ENCODE results near the gene LCN2. TPM values are rescaled to one million over a fixed set of nuclear protein-coding genes. Genes with fewer than 3 reads are reported as not detected.

LCN2 gene
- total RNA-seq, 1 donor from 2014 or later = not detected

DNA sequence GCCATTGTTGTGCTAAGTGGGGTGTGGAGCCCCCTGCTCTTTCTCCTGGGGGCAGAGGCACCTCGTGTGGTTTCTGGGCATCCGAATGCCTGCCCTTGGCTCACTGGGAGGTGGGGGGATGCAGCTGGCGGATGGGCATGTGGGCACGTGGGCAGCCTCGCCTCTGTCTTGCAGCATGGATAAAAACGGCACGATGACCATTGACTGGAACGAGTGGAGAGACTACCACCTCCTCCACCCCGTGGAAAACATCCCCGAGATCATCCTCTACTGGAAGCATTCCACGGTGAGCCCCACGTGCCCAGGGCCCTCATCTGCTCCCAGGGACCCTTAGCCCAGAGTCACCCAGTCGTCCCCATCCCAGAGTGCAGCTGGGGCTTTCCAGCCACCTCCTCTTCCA is 47.1 kb upstream of the LCN2 start:
- H3K4me3 ChIP-seq = peak overlapping the region; percentile 13
- H3K27me3 ChIP-seq (ENCODE audit: low read depth) = no peaks in the 10 kb centered on the region
- peaks cover 60% of the 10 kb centered on the region for H3K36me3 ChIP-seq
- peaks cover 64% of the 10 kb centered on the region for H3K4me1 ChIP-seq
- peak overlapping the region; percentile 96 for H3K27ac ChIP-seq (replicated peaks)
- intact Hi-C loops (cut with micrococcal nuclease) = no loop called here
- DNase-seq = no peak
- no peaks in the 10 kb centered on the region for H3K9me3 ChIP-seq (replicated peaks)
- TF ChIP-seq, protein P1, sequence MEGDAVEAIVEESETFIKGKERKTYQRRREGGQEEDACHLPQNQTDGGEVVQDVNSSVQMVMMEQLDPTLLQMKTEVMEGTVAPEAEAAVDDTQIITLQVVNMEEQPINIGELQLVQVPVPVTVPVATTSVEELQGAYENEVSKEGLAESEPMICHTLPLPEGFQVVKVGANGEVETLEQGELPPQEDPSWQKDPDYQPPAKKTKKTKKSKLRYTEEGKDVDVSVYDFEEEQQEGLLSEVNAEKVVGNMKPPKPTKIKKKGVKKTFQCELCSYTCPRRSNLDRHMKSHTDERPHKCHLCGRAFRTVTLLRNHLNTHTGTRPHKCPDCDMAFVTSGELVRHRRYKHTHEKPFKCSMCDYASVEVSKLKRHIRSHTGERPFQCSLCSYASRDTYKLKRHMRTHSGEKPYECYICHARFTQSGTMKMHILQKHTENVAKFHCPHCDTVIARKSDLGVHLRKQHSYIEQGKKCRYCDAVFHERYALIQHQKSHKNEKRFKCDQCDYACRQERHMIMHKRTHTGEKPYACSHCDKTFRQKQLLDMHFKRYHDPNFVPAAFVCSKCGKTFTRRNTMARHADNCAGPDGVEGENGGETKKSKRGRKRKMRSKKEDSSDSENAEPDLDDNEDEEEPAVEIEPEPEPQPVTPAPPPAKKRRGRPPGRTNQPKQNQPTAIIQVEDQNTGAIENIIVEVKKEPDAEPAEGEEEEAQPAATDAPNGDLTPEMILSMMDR (IDR thresholded peaks at IDR 0.05; ENCODE audit: borderline replicate concordance) = no peak

DNA sequence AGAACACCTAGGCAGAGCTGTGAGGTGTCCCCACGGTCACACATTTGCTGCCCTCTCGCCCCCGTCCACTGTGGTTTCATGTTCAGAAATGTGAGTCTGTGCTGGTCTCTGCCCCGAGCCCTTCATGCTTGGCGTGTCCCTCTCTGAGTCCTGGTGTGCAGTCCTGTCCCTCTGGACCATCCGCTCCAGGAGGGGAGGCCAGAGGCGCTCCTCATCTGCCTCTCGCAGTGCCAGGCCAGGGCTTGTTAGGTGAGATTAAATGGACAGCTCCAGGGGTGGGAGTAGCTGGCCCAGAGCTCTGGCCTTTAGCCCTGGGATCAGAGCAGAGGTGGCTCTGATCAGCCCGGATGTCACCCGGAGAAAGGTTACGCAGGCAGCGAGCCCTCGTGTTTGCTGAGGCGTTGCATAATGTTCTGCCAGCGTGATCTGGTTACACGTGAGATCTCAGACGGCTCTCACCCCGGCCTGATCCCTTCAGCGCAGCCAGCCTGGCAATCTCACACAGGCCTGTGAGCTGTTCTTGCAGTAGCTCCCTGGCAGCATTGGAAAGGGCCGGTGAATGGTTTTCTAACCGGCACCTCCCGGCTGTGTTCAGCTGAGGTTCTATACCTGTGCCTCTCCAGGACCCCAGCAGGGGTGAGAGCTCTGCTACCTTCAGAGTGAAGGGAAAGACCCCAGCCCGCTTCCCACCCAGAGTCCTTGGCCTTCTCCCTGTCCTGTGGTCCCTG is 46.2 kb upstream of the LCN2 start:
- TF ChIP-seq, protein P1 (IDR thresholded peaks at IDR 0.05; ENCODE audit: borderline replicate concordance) = no peak
- Histone ChIP-seq H3K4me1 (peaks cover 59% of the 10 kb centered on the region), H3K4me3 (no peak overlapping the region), H3K9me3 (replicated peaks) (no peaks in the 10 kb centered on the region), H3K27me3 (ENCODE audit: low read depth) (no peaks in the 10 kb centered on the region), H3K27ac (replicated peaks) (no peak overlapping the region), H3K36me3 (peaks cover 69% of the 10 kb centered on the region)
- DNase-seq = no peak
- intact Hi-C loops (cut with micrococcal nuclease) = no loop called here

DNA sequence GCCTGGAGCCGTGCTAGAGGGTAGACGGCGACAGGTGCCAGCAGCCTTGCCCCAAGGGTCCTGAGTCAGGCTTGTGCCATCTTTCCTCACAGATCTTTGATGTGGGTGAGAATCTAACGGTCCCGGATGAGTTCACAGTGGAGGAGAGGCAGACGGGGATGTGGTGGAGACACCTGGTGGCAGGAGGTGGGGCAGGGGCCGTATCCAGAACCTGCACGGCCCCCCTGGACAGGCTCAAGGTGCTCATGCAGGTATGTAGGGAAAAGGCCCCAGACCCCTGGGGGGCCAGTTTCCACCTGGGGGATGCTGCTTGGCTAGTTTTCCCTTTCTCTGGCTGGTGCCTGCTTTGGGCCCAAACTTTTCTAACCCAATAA is 45.7 kb upstream of the LCN2 start:
- Histone ChIP-seq H3K27ac (replicated peaks) (no peak overlapping the region), H3K27me3 (ENCODE audit: low read depth) (no peaks in the 10 kb centered on the region), H3K9me3 (replicated peaks) (no peaks in the 10 kb centered on the region), H3K36me3 (peaks cover 74% of the 10 kb centered on the region), H3K4me3 (no peak overlapping the region), H3K4me1 (peaks cover 56% of the 10 kb centered on the region)
- TF ChIP-seq, protein P1 (IDR thresholded peaks at IDR 0.05; ENCODE audit: borderline replicate concordance) = no peak
- DNase-seq = no peak
- intact Hi-C loops (cut with micrococcal nuclease) = no loop called here

DNA sequence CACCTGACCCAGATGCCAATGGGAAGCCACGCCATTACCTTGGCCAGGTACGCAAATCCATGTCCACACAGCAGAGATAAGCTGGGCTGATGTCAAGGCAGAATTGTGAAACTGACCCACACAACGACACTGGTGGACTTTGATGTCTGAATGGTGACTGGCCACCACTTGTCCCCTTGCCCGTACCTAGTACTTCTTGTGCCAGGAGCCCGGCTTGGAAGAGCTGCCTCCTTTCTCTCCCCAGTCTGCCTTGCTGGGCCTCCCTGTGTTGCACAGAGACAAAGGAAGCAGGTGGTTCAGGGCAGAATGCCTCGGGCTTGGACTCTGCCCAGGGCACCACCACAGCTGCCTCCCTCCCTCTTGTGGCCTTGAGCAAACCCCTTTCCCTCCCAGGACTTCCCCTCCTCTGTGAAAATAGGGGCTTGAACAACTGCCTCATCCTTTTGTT is 45.1 kb upstream of the LCN2 start:
- H3K36me3 ChIP-seq = peaks cover 80% of the 10 kb centered on the region
- intact Hi-C loops (cut with micrococcal nuclease) = no loop called here
- TF ChIP-seq, protein P1 (IDR thresholded peaks at IDR 0.05; ENCODE audit: borderline replicate concordance) = no peak
- H3K4me3 ChIP-seq = no peak overlapping the region
- no peaks in the 10 kb centered on the region for H3K27me3 ChIP-seq (ENCODE audit: low read depth)
- H3K4me1 ChIP-seq = peaks cover 56% of the 10 kb centered on the region
- no peaks in the 10 kb centered on the region for H3K9me3 ChIP-seq (replicated peaks)
- DNase-seq = no peak
- H3K27ac ChIP-seq (replicated peaks) = no peak overlapping the region

DNA sequence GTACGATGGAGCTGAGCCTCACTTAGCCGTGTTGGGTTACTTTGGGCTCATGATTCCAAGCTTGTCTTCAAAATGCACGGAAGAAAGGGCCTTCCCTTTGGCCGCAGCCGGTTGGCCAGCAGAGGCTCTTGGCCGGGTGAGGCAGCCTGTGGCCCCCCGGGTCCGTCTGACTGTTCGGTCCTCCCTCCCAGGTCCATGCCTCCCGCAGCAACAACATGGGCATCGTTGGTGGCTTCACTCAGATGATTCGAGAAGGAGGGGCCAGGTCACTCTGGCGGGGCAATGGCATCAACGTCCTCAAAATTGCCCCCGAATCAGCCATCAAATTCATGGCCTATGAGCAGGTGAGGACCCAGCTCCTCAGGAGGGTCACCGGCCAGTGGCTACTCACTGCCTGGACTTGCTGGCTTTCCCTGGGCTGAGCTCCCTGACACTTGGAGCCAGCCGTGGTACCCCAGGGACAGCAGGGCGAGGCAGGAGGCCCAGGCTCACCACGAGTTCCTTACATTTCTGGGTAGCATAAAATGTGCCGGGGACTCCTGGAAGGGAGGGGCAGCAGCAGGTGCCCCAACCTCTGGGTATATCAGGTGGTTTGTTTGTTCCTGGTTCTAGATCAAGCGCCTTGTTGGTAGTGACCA is 43.6 kb upstream of the LCN2 start:
- Histone ChIP-seq H3K9me3 (replicated peaks) (no peaks in the 10 kb centered on the region), H3K27me3 (ENCODE audit: low read depth) (no peaks in the 10 kb centered on the region), H3K4me1 (peaks cover 48% of the 10 kb centered on the region), H3K36me3 (peaks cover 82% of the 10 kb centered on the region), H3K27ac (replicated peaks) (no peak overlapping the region), H3K4me3 (no peak overlapping the region)
- intact Hi-C loops (cut with micrococcal nuclease) = no loop called here
- TF ChIP-seq, protein P1 (IDR thresholded peaks at IDR 0.05; ENCODE audit: borderline replicate concordance) = no peak
- DNase-seq = no peak

All from left ventricle myocardium inferior (tissue), 1 donor.